IMR-90 (cell line): ENCODE measurements around the gene ANKRD42.

Source experiments
- CEBPB ChIP-seq: IDR thresholded peaks from 2 replicates; pipeline ENCODE4 v1.6.1; 2012; ENCODE audit warnings: low read depth, low read length, improper control_type of control experiment
- MAFK ChIP-seq: IDR thresholded peaks from 2 replicates; pipeline ENCODE4 v1.6.1; 2012; ENCODE audit warnings: low read depth, low read length, improper control_type of control experiment
- POLR2A ChIP-seq: IDR thresholded peaks from 2 replicates; pipeline ENCODE4 v1.6.1; 2012; ENCODE audit warnings: mild to moderate bottlenecking, low read depth, low read length
- RAD21 ChIP-seq: IDR thresholded peaks from 2 replicates; pipeline ENCODE4 v1.6.1; 2012; ENCODE audit warnings: low read length, improper control_type of control experiment
- RFX5 ChIP-seq: IDR thresholded peaks from 2 replicates; pipeline ENCODE4 v1.8.0; 2012; ENCODE audit warnings: low read depth, mild to moderate bottlenecking, low read length, moderate library complexity
- SMC3 ChIP-seq: fragments of 150-350 bp; IDR thresholded peaks from 2 replicates; pipeline ENCODE4 v1.6.1; 2016; ENCODE audit warnings: low read depth, mild to moderate bottlenecking, antibody characterized with exemption, low read length, moderate library complexity
- TF ChIP-seq, protein P1 (sequence below): fragments of 150-350 bp; IDR thresholded peaks from 2 replicates; pipeline ENCODE4 v1.6.1; 2017; ENCODE audit warnings: mild to moderate bottlenecking, antibody characterized with exemption, low read length, low read depth
- TF ChIP-seq, protein P2 (sequence below): conservative IDR thresholded peaks from 2 replicates; pipeline ENCODE4 v1.5.1; 2012; ENCODE audit warnings: mild to moderate bottlenecking, low read depth, low read length, improper control_type of control experiment

DNA sequence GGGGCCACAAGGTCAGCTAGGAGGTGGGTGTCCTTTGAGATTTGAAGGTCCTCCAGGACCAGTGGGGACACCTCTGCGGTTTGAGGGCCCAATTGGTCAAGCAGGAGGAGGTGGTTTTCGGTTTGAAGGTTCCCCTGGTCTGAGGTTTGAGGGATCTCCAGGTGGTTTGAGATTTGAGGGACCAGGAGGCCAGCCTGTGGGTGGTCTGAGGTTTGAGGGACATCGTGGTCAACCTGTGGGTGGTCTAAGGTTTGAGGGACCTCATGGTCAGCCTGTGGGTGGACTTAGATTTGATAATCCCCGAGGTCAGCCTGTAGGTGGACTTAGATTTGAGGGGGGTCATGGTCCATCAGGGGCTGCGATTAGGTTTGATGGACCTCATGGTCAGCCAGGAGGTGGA is 24.8 kb upstream of the ANKRD42 start:
- TF ChIP-seq, protein P1, sequence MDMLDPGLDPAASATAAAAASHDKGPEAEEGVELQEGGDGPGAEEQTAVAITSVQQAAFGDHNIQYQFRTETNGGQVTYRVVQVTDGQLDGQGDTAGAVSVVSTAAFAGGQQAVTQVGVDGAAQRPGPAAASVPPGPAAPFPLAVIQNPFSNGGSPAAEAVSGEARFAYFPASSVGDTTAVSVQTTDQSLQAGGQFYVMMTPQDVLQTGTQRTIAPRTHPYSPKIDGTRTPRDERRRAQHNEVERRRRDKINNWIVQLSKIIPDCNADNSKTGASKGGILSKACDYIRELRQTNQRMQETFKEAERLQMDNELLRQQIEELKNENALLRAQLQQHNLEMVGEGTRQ = no peak
- TF ChIP-seq, protein P2, sequence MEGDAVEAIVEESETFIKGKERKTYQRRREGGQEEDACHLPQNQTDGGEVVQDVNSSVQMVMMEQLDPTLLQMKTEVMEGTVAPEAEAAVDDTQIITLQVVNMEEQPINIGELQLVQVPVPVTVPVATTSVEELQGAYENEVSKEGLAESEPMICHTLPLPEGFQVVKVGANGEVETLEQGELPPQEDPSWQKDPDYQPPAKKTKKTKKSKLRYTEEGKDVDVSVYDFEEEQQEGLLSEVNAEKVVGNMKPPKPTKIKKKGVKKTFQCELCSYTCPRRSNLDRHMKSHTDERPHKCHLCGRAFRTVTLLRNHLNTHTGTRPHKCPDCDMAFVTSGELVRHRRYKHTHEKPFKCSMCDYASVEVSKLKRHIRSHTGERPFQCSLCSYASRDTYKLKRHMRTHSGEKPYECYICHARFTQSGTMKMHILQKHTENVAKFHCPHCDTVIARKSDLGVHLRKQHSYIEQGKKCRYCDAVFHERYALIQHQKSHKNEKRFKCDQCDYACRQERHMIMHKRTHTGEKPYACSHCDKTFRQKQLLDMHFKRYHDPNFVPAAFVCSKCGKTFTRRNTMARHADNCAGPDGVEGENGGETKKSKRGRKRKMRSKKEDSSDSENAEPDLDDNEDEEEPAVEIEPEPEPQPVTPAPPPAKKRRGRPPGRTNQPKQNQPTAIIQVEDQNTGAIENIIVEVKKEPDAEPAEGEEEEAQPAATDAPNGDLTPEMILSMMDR = no peak
- no peak for TF ChIP-seq POLR2A
- TF ChIP-seq RFX5 = no peak
- TF ChIP-seq MAFK = no peak
- TF ChIP-seq CEBPB = no peak
- no peak for TF ChIP-seq RAD21
- TF ChIP-seq SMC3 = no peak
